ENCODE results near the gene ZNF138. TPM values are rescaled to one million over a fixed set of nuclear protein-coding genes. Genes with fewer than 3 reads are reported as not detected.

The ZNF138 gene
- total RNA-seq, 1 experiment from 2014 or later, result 9.2 TPM

- POLR2A ChIA-PET (ENCODE audit: low non-redundant PET), result no interaction called here
- intact Hi-C loops (cut with micrococcal nuclease; ENCODE audit: unreplicated experiment), result no loop called here
- H3K36me3 ChIP-seq (ENCODE audit: insufficient read depth, low read length, poor library complexity, severe bottlenecking), result no peaks in the 10 kb centered on the region
- no TSS peak for BruUV-seq (replicated peaks)
- no peaks in the 10 kb centered on the region for H3K27me3 ChIP-seq (replicated peaks; ENCODE audit: insufficient read depth, low read depth, low read length, poor library complexity)
- H3K9me3 ChIP-seq (ENCODE audit: low read depth, low read length, poor library complexity, severe bottlenecking), result no peaks in the 10 kb centered on the region
- H3K27ac ChIP-seq (ENCODE audit: low read depth, low read length, poor library complexity, severe bottlenecking), result no peak overlapping the region
- DNase-seq (ENCODE audit: low spot score), result no peak
- CTCF ChIA-PET, result no interaction called here
- no peak for TF ChIP-seq EZH2 (IDR thresholded peaks at IDR 0.05; ENCODE audit: borderline replicate concordance, low read depth, low read length, poor library complexity, severe bottlenecking)
- no peak for TF ChIP-seq CTCF (conservative IDR thresholded peaks at IDR 0.05; ENCODE audit: low read depth, low read length)
- no peak overlapping the region for H3K4me3 ChIP-seq (ENCODE audit: low read depth, low read length, poor library complexity, severe bottlenecking)
- no peaks in the 10 kb centered on the region for H3K4me1 ChIP-seq (ENCODE audit: insufficient read depth, low read length, poor library complexity, severe bottlenecking)
Measured at GRCh38 chr7:64879086-64879730, 85.0 kb downstream of the ZNF138 start.

DNA sequence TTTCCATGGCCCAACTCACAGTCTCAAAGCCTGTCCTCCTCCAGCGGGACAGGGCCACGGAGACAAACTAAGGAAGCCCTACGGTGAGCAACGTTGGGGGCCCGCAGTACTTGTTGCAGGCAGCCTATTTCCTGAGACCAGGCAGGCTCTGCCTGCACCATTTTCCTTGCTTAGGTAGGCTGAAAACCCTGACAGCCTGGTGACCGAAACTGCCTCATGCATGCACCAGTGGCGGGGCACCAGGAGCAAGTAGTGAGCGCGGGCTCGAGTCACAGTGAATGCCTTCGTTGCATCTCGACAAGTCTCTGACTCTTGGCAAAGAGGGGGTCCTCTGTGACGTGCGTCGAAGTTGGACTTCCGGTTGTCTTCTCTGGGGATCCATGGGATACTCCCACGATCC lies 85.6 kb downstream of the ZNF138 start:
- H3K27ac ChIP-seq (ENCODE audit: low read depth, low read length, poor library complexity, severe bottlenecking), result no peak overlapping the region
- TF ChIP-seq CTCF (conservative IDR thresholded peaks at IDR 0.05; ENCODE audit: low read depth, low read length) (no peak), EZH2 (IDR thresholded peaks at IDR 0.05; ENCODE audit: borderline replicate concordance, low read depth, low read length, poor library complexity, severe bottlenecking) (no peak)
- H3K9me3 ChIP-seq (ENCODE audit: low read depth, low read length, poor library complexity, severe bottlenecking), result no peaks in the 10 kb centered on the region
- H3K36me3 ChIP-seq (ENCODE audit: insufficient read depth, low read length, poor library complexity, severe bottlenecking), result no peaks in the 10 kb centered on the region
- H3K4me3 ChIP-seq (ENCODE audit: low read depth, low read length, poor library complexity, severe bottlenecking), result no peak overlapping the region
- CTCF ChIA-PET, result no interaction called here
- intact Hi-C loops (cut with micrococcal nuclease; ENCODE audit: unreplicated experiment), result loop anchor here (10.0 kb wide), 1 partner anchor 55 kb away; no protein-coding TSS in a partner anchor
- no TSS peak for BruUV-seq (replicated peaks)
- no peak for DNase-seq (ENCODE audit: low spot score)
- POLR2A ChIA-PET (ENCODE audit: low non-redundant PET), result no interaction called here
- no peaks in the 10 kb centered on the region for H3K4me1 ChIP-seq (ENCODE audit: insufficient read depth, low read length, poor library complexity, severe bottlenecking)
- H3K27me3 ChIP-seq (replicated peaks; ENCODE audit: insufficient read depth, low read depth, low read length, poor library complexity), result no peaks in the 10 kb centered on the region

DNA sequence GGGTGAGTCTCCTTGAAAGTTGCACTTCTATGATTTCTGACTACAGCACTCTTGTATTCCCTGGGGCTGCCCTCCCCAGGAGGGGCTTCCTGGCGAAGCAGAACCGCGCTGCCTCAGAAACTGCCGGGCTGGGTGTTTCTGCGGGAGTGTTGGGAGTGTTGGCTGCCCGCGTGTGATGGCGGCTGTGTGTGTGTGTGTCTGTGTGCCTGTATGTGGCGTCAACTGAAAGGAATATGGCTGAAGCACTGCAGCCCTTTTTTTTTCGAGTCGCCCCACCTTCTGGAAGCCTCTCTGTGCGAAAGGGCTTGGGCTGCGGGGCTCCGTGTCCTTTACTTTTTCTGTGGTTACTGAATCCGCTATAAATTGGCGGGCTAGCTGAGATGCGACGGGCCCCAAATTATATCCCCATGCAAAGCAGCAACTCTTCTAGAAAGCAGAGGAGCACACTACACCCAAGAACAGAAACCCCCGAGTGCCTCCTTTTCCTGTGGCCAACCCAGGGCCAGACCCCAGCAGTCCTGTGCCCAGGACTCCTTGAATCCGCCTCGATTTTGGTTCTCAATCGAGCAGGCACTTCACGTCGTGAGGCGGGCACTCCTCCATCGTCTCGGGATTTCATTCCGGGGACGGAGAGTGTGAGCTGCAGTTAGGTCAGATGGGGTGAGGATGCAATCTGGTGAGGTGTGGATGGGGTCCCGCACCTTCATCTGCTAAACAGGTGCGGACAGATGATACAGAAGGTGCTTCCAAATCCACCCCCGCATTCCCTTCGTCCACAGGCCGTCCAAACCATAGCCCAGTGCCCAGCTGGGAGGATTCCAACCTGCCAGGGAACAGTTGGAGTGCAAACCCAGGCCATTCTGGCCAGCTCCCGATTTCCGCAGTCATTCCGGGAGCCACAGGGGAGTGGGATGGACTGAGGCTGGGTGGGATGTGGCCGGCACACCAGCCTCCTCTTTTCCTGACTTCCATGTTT lies 86.4 kb downstream of the ZNF138 start:
- H3K27ac ChIP-seq (ENCODE audit: low read depth, low read length, poor library complexity, severe bottlenecking), result no peak overlapping the region
- BruUV-seq (replicated peaks), result no TSS peak
- intact Hi-C loops (cut with micrococcal nuclease; ENCODE audit: unreplicated experiment), result loop anchor here (10.0 kb wide), 1 partner anchor 56 kb away; no protein-coding TSS in a partner anchor
- TF ChIP-seq EZH2 (IDR thresholded peaks at IDR 0.05; ENCODE audit: borderline replicate concordance, low read depth, low read length, poor library complexity, severe bottlenecking), result no peak
- TF ChIP-seq CTCF (conservative IDR thresholded peaks at IDR 0.05; ENCODE audit: low read depth, low read length), result no peak
- ChIA-PET POLR2A (ENCODE audit: low non-redundant PET) (no interaction called here), CTCF (no interaction called here)
- no peaks in the 10 kb centered on the region for H3K36me3 ChIP-seq (ENCODE audit: insufficient read depth, low read length, poor library complexity, severe bottlenecking)
- H3K9me3 ChIP-seq (ENCODE audit: low read depth, low read length, poor library complexity, severe bottlenecking), result no peaks in the 10 kb centered on the region
- H3K27me3 ChIP-seq (replicated peaks; ENCODE audit: insufficient read depth, low read depth, low read length, poor library complexity), result no peaks in the 10 kb centered on the region
- H3K4me1 ChIP-seq (ENCODE audit: insufficient read depth, low read length, poor library complexity, severe bottlenecking), result no peaks in the 10 kb centered on the region
- H3K4me3 ChIP-seq (ENCODE audit: low read depth, low read length, poor library complexity, severe bottlenecking), result no peak overlapping the region
- DNase-seq (ENCODE audit: low spot score), result no peak
